Right ventricle myocardium superior (tissue), 1 donor: ENCODE data around the gene SAPCD1. TPM values are rescaled to one million over a fixed set of nuclear protein-coding genes. Genes with fewer than 3 reads are reported as not detected.
"Not testable (repeated sequence)": the region's sequence is repeated elsewhere in the genome, so short reads cannot be mapped to it uniquely, and the experiment has no call there.

Experiments used
- ATAC-seq: fragments of 200-7000 bp; cut with Tn5 transposase; one replicate; pipeline ENCODE4 v1.9.1; 2020; ENCODE audit warnings: mild to moderate bottlenecking; ENCODE audit not compliant: poor library complexity
- DNase-seq: peaks from one replicate; pipeline ENCODE4 v3.0.0-alpha.2; 2020
- intact Hi-C: fragments of 100-400 bp; cut with DNase I; formaldehyde crosslinking; loops from one replicate; pipeline ENCODE4 v1.11.2; 2022
- total RNA-seq: library from RNA; stranded (reverse); fragmentation: NEBNext Ultra II Directional; extraction: Animal tissue kit (Norgen Biotek cat#: 25700); gene quantifications from one replicate; pipeline ENCODE4 v1.2.1, GENCODE V29; 2021
- donor health status: DM: no; HTN: yes; CAD: no; lungs with severe emphysema.

Gene SAPCD1
- total RNA-seq, 1 donor from 2014 or later, result 0.86 TPM

- intact Hi-C loops, result no loop called here
- no peak for DNase-seq
- no peak for ATAC-seq
Measured at GRCh38 chr6:31784098-31784925, 21.9 kb downstream of the SAPCD1 start.

DNA sequence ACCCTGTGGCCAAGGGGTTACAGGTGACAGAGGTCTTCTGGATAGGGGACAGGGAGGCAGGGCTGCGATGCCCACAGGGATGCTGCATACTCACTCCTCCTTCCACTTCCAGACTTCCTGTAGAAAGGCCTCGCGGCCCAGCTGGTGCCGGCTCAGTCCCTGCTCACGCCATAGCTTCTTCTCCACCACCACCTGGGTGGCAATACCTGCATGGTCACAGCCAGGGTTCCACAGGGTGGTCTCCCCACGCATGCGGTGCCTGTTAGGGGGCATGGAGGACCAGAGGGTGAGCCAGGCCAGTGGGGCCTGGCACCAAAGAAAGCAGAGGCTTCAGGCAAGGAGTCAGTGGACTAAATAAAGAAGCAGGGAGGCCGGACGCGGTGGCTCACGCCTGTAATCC is 23.0 kb downstream of the SAPCD1 start:
- ATAC-seq (no peak), DNase-seq (no peak)
- intact Hi-C loops, result no loop called here

DNA sequence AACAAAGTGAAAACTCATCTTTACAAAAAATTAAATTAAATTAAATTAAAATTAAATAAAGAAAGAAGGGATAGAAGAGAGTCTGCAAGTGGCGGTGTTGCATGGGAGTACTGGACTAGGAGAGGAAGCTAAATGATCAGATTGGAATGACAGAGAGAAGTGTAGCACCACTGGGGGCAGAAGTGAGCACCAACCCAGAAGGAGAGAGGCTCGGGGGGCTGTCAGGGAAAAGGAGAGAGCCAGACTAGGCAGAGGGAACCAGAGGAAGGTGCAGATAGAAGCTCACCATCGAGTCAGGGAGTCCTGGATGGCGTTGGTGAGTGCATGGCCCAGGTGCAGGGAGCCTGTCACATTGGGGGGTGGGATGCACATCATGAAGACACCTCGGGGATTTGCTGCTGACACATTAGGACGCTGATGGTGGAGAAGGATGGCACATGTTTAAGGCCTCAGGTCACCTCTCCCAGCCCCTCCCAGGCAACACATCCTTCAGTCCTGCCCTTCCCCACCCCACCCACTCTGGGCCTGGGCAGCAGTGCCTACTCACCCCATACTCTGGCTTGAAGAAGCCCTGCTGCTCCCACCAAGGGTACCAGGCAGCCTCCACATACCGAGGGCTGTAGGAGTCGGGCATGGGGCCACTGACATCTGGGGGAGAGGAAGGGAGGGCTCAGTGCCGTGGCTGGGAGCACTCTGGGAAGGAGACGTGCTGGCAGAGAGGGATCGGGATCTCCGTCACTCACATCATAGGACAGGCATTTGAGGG is 29.1 kb downstream of the SAPCD1 start:
- intact Hi-C loops, result no loop called here
- no peak for ATAC-seq
- no peak for DNase-seq

- intact Hi-C loops, result no loop called here
- no peak for DNase-seq
- no peak for ATAC-seq
Measured at GRCh38 chr6:31792090-31792374, 29.6 kb downstream of the SAPCD1 start.

DNA sequence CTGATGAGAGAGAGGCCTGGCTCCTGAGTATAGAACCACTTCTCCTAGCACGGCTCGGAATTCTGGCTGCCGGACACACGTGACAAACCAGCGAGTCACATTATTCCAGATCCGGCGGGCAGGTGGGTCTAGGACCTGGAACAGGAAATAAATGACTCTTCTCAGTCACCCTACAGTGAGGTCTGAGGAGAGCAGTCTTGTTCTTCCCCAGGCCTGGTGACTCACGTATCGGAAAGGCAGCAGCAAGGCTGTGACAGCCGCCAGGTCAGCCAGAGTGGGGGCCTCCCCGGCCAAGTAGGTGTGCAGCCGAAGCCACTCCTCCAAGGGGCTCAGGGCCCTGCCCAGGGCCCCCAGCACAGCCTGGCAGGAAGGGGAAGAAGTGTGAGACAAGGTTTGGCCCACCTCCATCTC is 30.3 kb downstream of the SAPCD1 start:
- intact Hi-C loops, result no loop called here
- ATAC-seq, result no peak
- DNase-seq, result no peak

DNA sequence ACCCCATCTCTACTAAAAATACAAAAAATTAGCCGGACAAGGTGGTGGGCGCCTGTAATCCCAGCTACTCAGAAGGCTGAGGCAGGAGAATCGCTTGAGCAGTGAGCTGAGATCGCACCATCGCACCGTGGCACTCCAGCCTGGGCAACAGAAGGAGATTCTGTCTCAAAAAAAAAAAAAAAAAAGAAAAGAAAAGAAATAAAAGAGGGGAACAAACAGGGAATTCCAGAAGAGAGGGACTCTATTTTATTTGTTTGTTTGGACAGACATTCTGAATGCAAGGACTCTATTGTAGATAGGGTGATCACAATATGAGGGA is 31.4 kb downstream of the SAPCD1 start:
- ATAC-seq, intact Hi-C loops, DNase-seq: not testable (repeated sequence)

GRCh38 chr6:31794294-31794865 is 31.9 kb downstream of the SAPCD1 start:
- intact Hi-C loops, result no loop called here
- DNase-seq (no peak), ATAC-seq (no peak)

DNA sequence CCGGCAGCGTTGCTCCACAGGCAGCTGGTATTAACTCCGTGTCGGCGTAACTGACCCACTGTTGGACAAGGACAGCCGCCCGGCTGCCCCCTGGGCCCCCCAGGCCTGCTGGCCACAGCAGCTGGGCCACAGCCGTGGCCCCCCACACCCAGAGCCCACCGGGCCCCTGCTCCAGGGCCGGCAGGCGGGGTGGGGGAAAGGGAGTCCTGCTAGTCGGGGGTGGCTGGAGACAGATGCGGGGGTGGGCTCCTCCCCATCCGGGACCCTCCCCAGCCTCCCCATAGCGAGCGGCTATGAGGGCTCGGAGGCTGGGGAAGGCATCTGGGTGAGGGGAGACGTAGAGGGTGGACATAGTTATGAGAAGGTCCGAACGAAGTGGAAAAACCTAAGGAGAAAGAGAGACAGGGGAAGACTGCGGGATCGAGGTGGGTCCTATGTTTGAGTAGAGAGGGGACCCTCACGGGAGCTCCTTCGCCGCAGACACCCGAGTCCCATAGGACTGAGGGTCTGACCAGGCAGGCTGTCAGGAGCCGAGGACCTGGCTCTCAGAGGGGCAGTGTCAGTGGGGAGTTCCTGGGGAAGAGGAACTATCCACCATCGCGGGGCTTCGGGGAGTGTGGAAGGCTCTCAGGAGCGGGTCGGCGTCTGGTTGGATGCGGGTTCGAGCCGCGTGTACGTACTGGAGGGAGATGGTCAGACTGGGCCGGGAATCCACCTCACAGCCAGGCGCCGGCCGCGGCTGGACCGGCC is 32.6 kb downstream of the SAPCD1 start:
- intact Hi-C loops, result no loop called here
- no peak for DNase-seq
- ATAC-seq, result peak; percentile 38

GRCh38 chr6:31795616-31796298 is 33.3 kb downstream of the SAPCD1 start, which contains the start of gene VARS1:
Gene VARS1, minus strand, starts transcription at chr6:31795752. Its CDS starts 535 bp downstream, at chr6:31795217.
- DNase-seq (peak; percentile 96), ATAC-seq (peak; percentile 96)
- intact Hi-C loops, result no loop called here

DNA sequence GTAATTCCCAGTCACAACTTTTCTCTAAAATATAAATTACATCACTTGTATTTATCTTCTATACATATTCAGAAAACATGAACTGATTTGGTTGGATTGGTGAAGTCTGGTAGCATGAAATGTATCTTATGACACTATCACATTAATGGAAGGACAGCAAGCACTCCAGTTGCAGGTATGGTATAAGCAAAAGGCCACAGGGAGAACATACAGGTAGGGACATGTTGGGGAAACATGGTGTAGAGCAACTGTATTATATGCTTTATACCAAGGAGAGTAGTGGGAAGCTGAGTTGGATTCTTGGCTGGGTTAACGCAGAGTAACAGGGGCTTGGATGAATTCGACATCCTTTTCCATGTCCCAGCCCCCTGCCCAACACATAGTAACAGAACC is 34.5 kb downstream of the SAPCD1 start:
- intact Hi-C loops, result no loop called here
- ATAC-seq (no peak), DNase-seq (no peak)

GRCh38 chr6:31797588-31797987 is 35.1 kb downstream of the SAPCD1 start:
- DNase-seq (no peak), ATAC-seq (no peak)
- intact Hi-C loops, result no loop called here

GRCh38 chr6:31799781-31800180 is 37.3 kb downstream of the SAPCD1 start:
- no peak for ATAC-seq
- DNase-seq, result no peak
- intact Hi-C loops, result no loop called here

- ATAC-seq, DNase-seq, intact Hi-C loops: not testable (repeated sequence)
Measured at GRCh38 chr6:31801031-31801927, 38.8 kb downstream of the SAPCD1 start.

DNA sequence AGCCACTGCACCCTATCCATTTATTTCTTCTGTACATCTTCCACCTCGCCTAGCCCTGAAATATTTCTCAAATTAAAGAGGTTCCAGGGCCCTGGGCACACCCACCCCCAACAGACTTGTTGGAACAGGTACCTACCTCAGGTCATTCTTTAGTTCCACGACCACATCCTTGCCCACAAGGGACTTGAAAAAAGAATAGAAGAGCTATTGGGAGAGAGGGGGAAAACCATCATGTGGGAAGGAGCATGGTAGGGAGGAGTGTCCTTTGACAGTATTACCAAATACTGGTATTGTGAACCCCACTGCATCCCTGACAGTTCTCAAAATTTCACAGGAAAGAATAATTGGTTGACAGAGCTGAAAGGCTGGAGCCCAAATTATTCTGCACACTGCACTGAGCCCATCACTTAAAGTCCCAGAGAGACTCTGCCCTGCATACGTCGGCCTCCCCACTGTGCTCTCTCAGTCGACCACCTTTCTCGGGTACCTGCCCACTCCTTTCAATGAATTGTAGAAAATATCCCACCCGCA is 43.5 kb downstream of the SAPCD1 start:
- ATAC-seq, result no peak
- intact Hi-C loops, result no loop called here

GRCh38 chr6:31806470-31807272 is 44.2 kb downstream of the SAPCD1 start, which contains the start of gene LSM2:
Gene LSM2, minus strand, starts transcription at chr6:31806966. Its CDS starts 209 bp downstream, at chr6:31806757.
- intact Hi-C loops, result no loop called here
- peak; percentile 99 for DNase-seq
- peak; percentile 99 for ATAC-seq

More for the DNA sequence above, 43.5 kb downstream of the SAPCD1 start:
- DNase-seq, result no peak

DNA sequence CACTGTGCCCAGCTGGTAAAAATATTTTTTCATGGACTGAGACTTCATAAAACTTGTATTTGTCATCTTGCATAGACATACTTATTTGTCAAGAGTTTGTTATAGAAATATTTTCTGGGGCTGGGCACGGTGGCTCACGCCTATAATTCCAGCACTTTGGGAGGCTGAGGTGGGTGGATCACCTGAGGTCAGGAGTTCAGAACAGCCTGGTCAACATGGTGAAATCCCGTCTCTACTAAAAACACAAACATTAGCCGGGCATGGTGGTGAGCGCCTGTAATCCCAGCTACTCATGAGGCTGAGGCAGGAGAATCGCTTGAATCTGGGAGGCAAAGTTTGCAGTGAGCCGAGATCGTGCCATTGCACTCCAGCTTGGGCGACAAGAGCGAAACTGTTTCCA is 46.1 kb downstream of the SAPCD1 start:
- intact Hi-C loops, DNase-seq, ATAC-seq: not testable (repeated sequence)

GRCh38 chr6:31811645-31812044 is 49.2 kb downstream of the SAPCD1 start:
- DNase-seq (no peak), ATAC-seq (no peak)
- intact Hi-C loops, result no loop called here
